HepG2 (cell line): ENCODE results near the gene FBXO48. TPM values are rescaled to one million over a fixed set of nuclear protein-coding genes. Genes with fewer than 3 reads are reported as not detected.
A peak's percentile ranks its signal among the peaks of the same experiment; 100 is the strongest.

ENCODE experiments used
- ARNTL ChIP-seq: sonication (generic); formaldehyde crosslinking; IDR thresholded peaks from 2 replicates; pipeline ENCODE4 v1.4.0; 2020; ENCODE audit warnings: mild to moderate bottlenecking, missing genetic modification reagents
- BCL6 ChIP-seq: IDR thresholded peaks from 2 replicates; pipeline ENCODE4 v1.6.1; 2016; ENCODE audit warnings: missing genetic modification reagents, missing compliant biosample characterization
- BHLHE40 ChIP-seq: IDR thresholded peaks from 2 replicates; pipeline ENCODE4 v1.6.1; 2011; ENCODE audit warnings: low read length, improper control_type of control experiment
- CBFB ChIP-seq: sonication (generic); formaldehyde crosslinking; IDR thresholded peaks from 2 replicates; pipeline ENCODE4 v1.4.0; 2020; ENCODE audit warnings: missing genetic modification reagents
- CREM ChIP-seq, 2 experiments: sonication (generic) in 1 of 2; formaldehyde crosslinking in 1 of 2; IDR thresholded peaks; 2 replicates each; pipeline versions ENCODE4 v1.4.0 to v1.6.1; 2016 to 2020; ENCODE audit warnings: antibody characterized with exemption in 1 of 2, mild to moderate bottlenecking in 1 of 2, missing genetic modification reagents in 1 of 2
- HIVEP1 ChIP-seq: sonication (generic); formaldehyde crosslinking; IDR thresholded peaks from 2 replicates; pipeline ENCODE4 v1.4.0; 2020; ENCODE audit warnings: mild to moderate bottlenecking, missing genetic modification reagents
- KDM1A ChIP-seq: IDR thresholded peaks from 2 replicates; pipeline ENCODE4 v1.6.1; 2016; ENCODE audit warnings: missing compliant biosample characterization
- MEIS2 ChIP-seq: sonication (generic); formaldehyde crosslinking; IDR thresholded peaks from 2 replicates; pipeline ENCODE4 v1.9.0; 2021; ENCODE audit warnings: mild to moderate bottlenecking, missing genetic modification reagents
- MTF2 ChIP-seq: sonication (generic); formaldehyde crosslinking; IDR thresholded peaks from 2 replicates; pipeline ENCODE4 v1.5.0; 2020; ENCODE audit warnings: missing genetic modification reagents, borderline replicate concordance
- NCOA1 ChIP-seq: sonication (generic); formaldehyde crosslinking; IDR thresholded peaks from 2 replicates; pipeline ENCODE4 v1.9.0; 2021; ENCODE audit warnings: missing genetic modification reagents
- PHF8 ChIP-seq: sonication (generic); formaldehyde crosslinking; IDR thresholded peaks from 2 replicates; pipeline ENCODE4 v1.5.0; 2020; ENCODE audit warnings: missing genetic modification reagents
- REXO4 ChIP-seq: sonication (generic); formaldehyde crosslinking; IDR thresholded peaks from 2 replicates; pipeline ENCODE4 v1.8.0; 2022; ENCODE audit warnings: missing genetic modification reagents, mild to moderate bottlenecking, borderline replicate concordance
- SALL1 ChIP-seq: sonication (generic); formaldehyde crosslinking; IDR thresholded peaks from 2 replicates; pipeline ENCODE4 v1.8.0; 2022; ENCODE audit warnings: mild to moderate bottlenecking, missing genetic modification reagents
- SAP130 ChIP-seq: IDR thresholded peaks from 2 replicates; pipeline ENCODE4 v1.6.1; 2016; ENCODE audit warnings: low read depth
- SOX6 ChIP-seq, 2 experiments: fragments of 450-650 bp in 1 of 2; sonication (generic) in 1 of 2; formaldehyde crosslinking in 1 of 2; IDR thresholded peaks; 2 replicates each; pipeline versions ENCODE4 v1.4.0 to v1.6.1; 2017 to 2020; ENCODE audit warnings: antibody characterized with exemption in 1 of 2, mild to moderate bottlenecking in 1 of 2, missing genetic modification reagents in 1 of 2
- SP1 ChIP-seq, 2 experiments: fragments of 450-650 bp in 1 of 2; sonication (generic) in 1 of 2; formaldehyde crosslinking in 1 of 2; IDR thresholded peaks; 2 replicates each; pipeline versions ENCODE4 v1.4.0 to v1.6.1; 2016 to 2020; ENCODE audit warnings: missing genetic modification reagents in 1 of 2
- SP2 ChIP-seq: sonication (generic); formaldehyde crosslinking; IDR thresholded peaks from 2 replicates; pipeline ENCODE4 v1.5.1; 2020; ENCODE audit warnings: mild to moderate bottlenecking, missing genetic modification reagents
- SPEN ChIP-seq: sonication (generic); formaldehyde crosslinking; IDR thresholded peaks from 2 replicates; pipeline ENCODE4 v1.5.1; 2020; ENCODE audit warnings: low read depth, mild to moderate bottlenecking, missing genetic modification reagents
- SRSF1 ChIP-seq: fragments of 200-400 bp; formaldehyde crosslinking; optimal IDR thresholded peaks from 2 replicates; pipeline ENCODE3; 2017; ENCODE audit warnings: mild to moderate bottlenecking, low read depth, low read length, moderate library complexity
- TARDBP ChIP-seq: sonication (generic); formaldehyde crosslinking; IDR thresholded peaks from 2 replicates; pipeline ENCODE4 v1.8.0; 2022; ENCODE audit warnings: mild to moderate bottlenecking, missing genetic modification reagents
- ZBTB10 ChIP-seq: sonication (generic); formaldehyde crosslinking; IDR thresholded peaks from 2 replicates; pipeline ENCODE4 v1.4.0; 2020; ENCODE audit warnings: missing genetic modification reagents, borderline replicate concordance
- ZNF124 ChIP-seq: sonication (generic); formaldehyde crosslinking; IDR thresholded peaks from 2 replicates; pipeline ENCODE4 v1.4.0; 2020; ENCODE audit warnings: missing genetic modification reagents
- ZNF17 ChIP-seq: sonication (generic); formaldehyde crosslinking; IDR thresholded peaks from 2 replicates; pipeline ENCODE4 v1.5.0; 2020; ENCODE audit warnings: mild to moderate bottlenecking, missing genetic modification reagents
- ZNF260 ChIP-seq: sonication (generic); formaldehyde crosslinking; IDR thresholded peaks from 2 replicates; pipeline ENCODE4 v1.4.0; 2020; ENCODE audit warnings: missing genetic modification reagents, low read depth, mild to moderate bottlenecking, borderline replicate concordance
- ZNF468 ChIP-seq: sonication (generic); formaldehyde crosslinking; IDR thresholded peaks from 2 replicates; pipeline ENCODE4 v1.8.0; 2022; ENCODE audit warnings: mild to moderate bottlenecking, moderate library complexity, missing genetic modification reagents
- ZNF644 ChIP-seq: IDR thresholded peaks from 2 replicates; pipeline ENCODE4 v1.6.1; 2016; ENCODE audit warnings: low read depth
- ZNF781 ChIP-seq: sonication (generic); formaldehyde crosslinking; IDR thresholded peaks from 2 replicates; pipeline ENCODE4 v1.5.1; 2020; ENCODE audit warnings: borderline replicate concordance, mild to moderate bottlenecking, missing genetic modification reagents; ENCODE audit errors: not compliant biosample characterization
- polyA plus RNA-seq, 8 experiments: library from polyadenylated mRNA; depleted of rRNA in 3 of 8; stranded (reverse) in 7 of 8; unstranded in 1 of 8; fragments of >200 nt; fragmentation: Illumina TruSeq in 4 of 8; extraction: Trizol in 4 of 8; gene quantifications; 2 replicates each; pipeline versions ENCODE4 v1.2.1 to v1.2.3, GENCODE V29; 2011 to 2016; ENCODE audit warnings: low read depth in 4 of 8, missing spikeins in 1 of 8, mixed read lengths in 1 of 8; ENCODE audit not compliant: insufficient read depth in 1 of 8
- total RNA-seq, 5 experiments: library from RNA; depleted of rRNA; stranded (reverse); fragments of >200 nt; fragmentation: Illumina TruSeq; extraction: Trizol; gene quantifications; 2 replicates each; pipeline ENCODE4 v1.2.3, GENCODE V29; 2016; ENCODE audit warnings: low read depth in 1 of 5
- TF ChIP-seq, protein P1 (sequence below): sonication (generic); formaldehyde crosslinking; IDR thresholded peaks from 2 replicates; pipeline ENCODE4 v1.8.1; 2023; ENCODE audit warnings: mild to moderate bottlenecking, missing genetic modification reagents

FBXO48 gene
- total and polyA plus RNA-seq, 2 of the 13 experiments (the other 11 are each of a cell fraction or from before 2014, with no cell fraction given) = 0.42 to 1.1 TPM

- TF ChIP-seq ZBTB10 (CRISPR knock-in tag) (no peak), REXO4 (no peak), SAP130 (CRISPR knock-in tag) (no peak), TARDBP (CRISPR knock-in tag) (no peak), SOX6 (IDR thresholded peaks at IDR 0.05) (no peak), SOX6 (CRISPR knock-in tag; IDR thresholded peaks at IDR 0.05) (no peak), SP1 (IDR thresholded peaks at IDR 0.05) (no peak), SP1 (CRISPR knock-in tag; IDR thresholded peaks at IDR 0.05) (no peak), SRSF1 (no peak), NCOA1 (CRISPR knock-in tag) (no peak), BHLHE40 (no peak), ZNF468 (CRISPR knock-in tag) (no peak), CBFB (CRISPR knock-in tag) (0 out of 2 replicates have a peak, but pooled peaks have one; percentile 16), PHF8 (CRISPR knock-in tag) (no peak), ZNF644 (CRISPR knock-in tag) (0 out of 2 replicates have a peak, but pooled peaks have one; percentile 12), MEIS2 (no peak), SP2 (CRISPR knock-in tag) (no peak), SPEN (CRISPR knock-in tag) (no peak), ZNF124 (CRISPR knock-in tag) (no peak; the same call in 1 of the 2 replicates), KDM1A (no peak), CREM (IDR thresholded peaks at IDR 0.05) (no peak), CREM (CRISPR knock-in tag; IDR thresholded peaks at IDR 0.05) (no peak), HIVEP1 (no peak), ZNF260 (no peak), ZNF781 (CRISPR knock-in tag) (no peak), MTF2 (no peak), SALL1 (CRISPR knock-in tag) (no peak), ZNF17 (CRISPR knock-in tag) (no peak), BCL6 (CRISPR knock-in tag) (peak; percentile 9; the same call in 1 of the 2 replicates), ARNTL (CRISPR knock-in tag) (no peak)
- TF ChIP-seq, protein P1, sequence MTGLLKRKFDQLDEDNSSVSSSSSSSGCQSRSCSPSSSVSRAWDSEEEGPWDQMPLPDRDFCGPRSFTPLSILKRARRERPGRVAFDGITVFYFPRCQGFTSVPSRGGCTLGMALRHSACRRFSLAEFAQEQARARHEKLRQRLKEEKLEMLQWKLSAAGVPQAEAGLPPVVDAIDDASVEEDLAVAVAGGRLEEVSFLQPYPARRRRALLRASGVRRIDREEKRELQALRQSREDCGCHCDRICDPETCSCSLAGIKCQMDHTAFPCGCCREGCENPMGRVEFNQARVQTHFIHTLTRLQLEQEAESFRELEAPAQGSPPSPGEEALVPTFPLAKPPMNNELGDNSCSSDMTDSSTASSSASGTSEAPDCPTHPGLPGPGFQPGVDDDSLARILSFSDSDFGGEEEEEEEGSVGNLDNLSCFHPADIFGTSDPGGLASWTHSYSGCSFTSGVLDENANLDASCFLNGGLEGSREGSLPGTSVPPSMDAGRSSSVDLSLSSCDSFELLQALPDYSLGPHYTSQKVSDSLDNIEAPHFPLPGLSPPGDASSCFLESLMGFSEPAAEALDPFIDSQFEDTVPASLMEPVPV (CRISPR knock-in tag) = no peak
These were observed 25.7 kb downstream of the FBXO48 start (continued) for GRCh38 chr2:68441179-68441993.
